GM12878 (cell line): ENCODE data around the gene SLC39A11. TPM values are rescaled to one million over a fixed set of nuclear protein-coding genes. Genes with fewer than 3 reads are reported as not detected.

Source experiments
- ATAC-seq: fragments of 200-7000 bp; cut with Tn5 transposase; 3 replicates; pipeline ENCODE4 v1.9.1; 2020; ENCODE audit warnings: mild to moderate bottlenecking, moderate library complexity
- BruUV-seq: library from RNA; stranded (reverse); fragments of 400-500 nt; replicated peaks from 2 replicates; lab custom pipeline; 2021; lab: Mats Ljungman, UMichigan
- CTCF ChIA-PET: fragments of 300-600 bp; sonication (Branson Sonifier 250); formaldehyde crosslinking; extraction: SDS; loops from one replicate; lab custom pipeline; 2021; ENCODE audit warnings: inconsistent platforms; lab: Yijun Ruan, JAX
- POLR2A ChIA-PET: fragments of 350-600 bp; formaldehyde crosslinking; extraction: SDS; loops from one replicate; lab custom pipeline; 2021; ENCODE audit warnings: inconsistent platforms; lab: Charles Lee
- RAD21 ChIA-PET: fragments of 300-600 bp; sonication (Branson Sonifier 250); formaldehyde crosslinking; loops from one replicate; lab custom pipeline; 2023; ENCODE audit warnings: antibody characterized with exemption; ENCODE audit not compliant: unreplicated experiment; lab: Charles Lee
- SMC1A ChIA-PET: fragments of 300-600 bp; sonication (Branson Sonifier 250); formaldehyde crosslinking; loops from one replicate; lab custom pipeline; 2023; ENCODE audit not compliant: unreplicated experiment, uncharacterized antibody; lab: Charles Lee
- DNase-seq: peaks from one replicate; pipeline ENCODE4 v3.0.0-alpha.2; 2011; ENCODE audit warnings: low read depth, low spot score
- FAIRE-seq: peaks from 3 replicates; lab custom pipeline; 2011; peaks lifted over from hg19 to GRCh38; lab: Jason Lieb, UNC
- H2AFZ ChIP-seq: 2 replicates; pipeline ENCODE4 v1.6.0; 2011; ENCODE audit warnings: low read depth, low read length, control low read depth; ENCODE audit not compliant: control insufficient read depth
- H3K27ac ChIP-seq: 2 replicates; pipeline ENCODE4 v1.5.1; 2011; ENCODE audit warnings: control low read depth; ENCODE audit not compliant: control insufficient read depth, insufficient read depth
- H3K27me3 ChIP-seq, 2 experiments: replicated peaks in 1 of 2; 2 replicates each; pipeline versions ENCODE4 v1.6.0 to v1.6.1; 2011; ENCODE audit warnings: low read length in 1 of 2; ENCODE audit not compliant: control insufficient read depth in 2 of 2, insufficient read depth in 2 of 2
- H3K36me3 ChIP-seq, 2 experiments: 2 replicates each; pipeline ENCODE4 v1.5.1; 2011; ENCODE audit warnings: low read length in 1 of 2; ENCODE audit not compliant: control insufficient read depth in 2 of 2, insufficient read depth in 2 of 2
- H3K4me1 ChIP-seq: 2 replicates; pipeline ENCODE4 v1.6.1; 2011; ENCODE audit warnings: mild to moderate bottlenecking, low read length, moderate library complexity, mixed read lengths; ENCODE audit not compliant: control insufficient read depth, insufficient read depth
- H3K4me2 ChIP-seq: 2 replicates; pipeline ENCODE4 v1.6.0; 2011; ENCODE audit warnings: control low read depth; ENCODE audit not compliant: control insufficient read depth, insufficient read depth
- H3K4me3 ChIP-seq: fragments of 200-600 bp; sonication (generic); 2 replicates; pipeline ENCODE4 v1.5.1; 2016
- H3K79me2 ChIP-seq: 2 replicates; pipeline ENCODE4 v1.6.0; 2011; ENCODE audit warnings: low read length; ENCODE audit not compliant: control insufficient read depth, insufficient read depth
- H3K9ac ChIP-seq: 2 replicates; pipeline ENCODE4 v1.8.0; 2011; ENCODE audit warnings: low read length, control low read depth, mixed read lengths; ENCODE audit not compliant: control insufficient read depth, insufficient read depth
- H3K9me3 ChIP-seq: replicated peaks from 3 replicates; pipeline ENCODE4 v1.5.1; 2011; ENCODE audit warnings: mild to moderate bottlenecking, low read length; ENCODE audit not compliant: control insufficient read depth, insufficient read depth
- H4K20me1 ChIP-seq: 2 replicates; pipeline ENCODE4 v1.6.0; 2011; ENCODE audit not compliant: control insufficient read depth, insufficient read depth
- CHD2 ChIP-seq: IDR thresholded peaks from 2 replicates; pipeline ENCODE4 v1.6.1; 2011; ENCODE audit warnings: low read depth, low read length, improper control_type of control experiment, borderline replicate concordance
- DPF2 ChIP-seq: fragments of 450-650 bp; IDR thresholded peaks from 2 replicates; pipeline ENCODE4 v1.6.1; 2017; ENCODE audit warnings: mild to moderate bottlenecking
- EZH2 ChIP-seq: IDR thresholded peaks from 2 replicates; pipeline ENCODE4 v1.6.1; 2012; ENCODE audit warnings: low read depth, mild to moderate bottlenecking, control low read depth, inconsistent platforms, low read length, borderline replicate concordance; ENCODE audit not compliant: control insufficient read depth
- PAX5 ChIP-seq: IDR thresholded peaks from 2 replicates; pipeline ENCODE4 v1.6.1; 2011; ENCODE audit warnings: low read depth, low read length, borderline replicate concordance
- SIX5 ChIP-seq: IDR thresholded peaks from 2 replicates; pipeline ENCODE4 v1.6.1; 2011; ENCODE audit warnings: mild to moderate bottlenecking, low read depth, low read length, moderate library complexity; ENCODE audit not compliant: severe bottlenecking
- SMARCA5 ChIP-seq: fragments of 450-650 bp; IDR thresholded peaks from 2 replicates; pipeline ENCODE4 v1.6.1; 2017; ENCODE audit warnings: mild to moderate bottlenecking
- STAT1 ChIP-seq: fragments of 450-650 bp; conservative IDR thresholded peaks from 2 replicates; pipeline ENCODE4 v1.6.1; 2014; ENCODE audit warnings: antibody characterized with exemption, mild to moderate bottlenecking
- ZNF217 ChIP-seq: fragments of 450-650 bp; IDR thresholded peaks from 2 replicates; pipeline ENCODE4 v1.6.1; 2017; ENCODE audit warnings: antibody characterized with exemption, mild to moderate bottlenecking
- WGBS: methylation state at CpG from one replicate; pipeline ENCODE4 v1.1.6; 2016; ENCODE audit warnings: low lambda C conversion rate; ENCODE audit not compliant: insufficient replicate concordance, insufficient coverage; ENCODE audit errors: missing lambda C conversion rate; 5-methylcytosine and 5-hydroxymethylcytosine counted together
- in situ Hi-C: fragments of 300-500 bp; cut with MboI; formaldehyde crosslinking; loops from 9 replicates; pipeline ENCODE4 v1.14.3; 2018; ENCODE audit warnings: mixed read lengths
- intact Hi-C: fragments of 100-400 bp; cut with micrococcal nuclease; formaldehyde crosslinking; loops from one replicate; pipeline ENCODE4 v1.14.2; 2022; ENCODE audit not compliant: unreplicated experiment
- polyA plus RNA-seq, 11 experiments: library from polyadenylated mRNA; depleted of rRNA in 4 of 11; unstranded in 6 of 11; stranded (reverse) in 5 of 11; fragments of >200 nt; fragmentation: Nextera tagmentation in 4 of 11; fragmentation: Illumina TruSeq in 1 of 11; extraction: Ambion mirVana in 4 of 11; extraction: Trizol in 1 of 11; gene quantifications; 1 replicate in 1 of 11; 2 replicates in 10 of 11; pipeline versions ENCODE4 v1.2.1 to v1.2.3, GENCODE V29; 2011 to 2016; ENCODE audit warnings: inconsistent platforms in 2 of 11, missing spikeins in 2 of 11, low read depth in 1 of 11
- total RNA-seq, 4 experiments: library from RNA; depleted of rRNA in 3 of 4; stranded (reverse); fragments of >200 nt in 3 of 4; fragmentation: Illumina TruSeq in 1 of 4; extraction: Trizol in 1 of 4; gene quantifications; 2 replicates each; pipeline versions ENCODE4 v1.2.1 to v1.2.3, GENCODE V29; 2013 to 2021
- TF ChIP-seq, protein P1 (sequence below): IDR thresholded peaks from 2 replicates; pipeline ENCODE4 v1.6.1; 2012; ENCODE audit warnings: mild to moderate bottlenecking, low read depth, low read length

Gene SLC39A11
- total and polyA plus RNA-seq, 10 of the 15 experiments (the other 5 are each of a cell fraction or from before 2014, with no cell fraction given) = 8.6 to 23.8 (median 14.0) TPM

DNA sequence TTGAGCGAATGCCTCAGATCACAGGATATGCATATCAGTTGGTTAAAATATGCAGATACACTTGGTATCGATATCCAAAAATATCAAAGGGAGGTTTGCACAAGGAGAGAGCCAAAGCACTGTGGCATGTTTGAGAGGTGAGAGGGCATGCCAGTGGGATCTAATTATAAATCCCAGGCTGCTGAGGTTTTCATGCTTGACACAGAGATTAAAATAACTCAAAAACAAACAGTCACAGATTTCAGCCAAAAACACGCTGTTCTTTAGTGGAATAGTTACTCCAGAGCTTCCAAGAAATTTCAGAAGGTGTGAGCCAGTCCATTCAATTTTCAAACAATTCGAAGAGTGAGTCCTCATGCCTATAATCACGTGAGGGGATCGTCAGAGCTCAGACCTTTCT lies 493.8 kb downstream of the SLC39A11 start:
- intact Hi-C loops (no loop called here), in situ Hi-C loops (no loop called here)
- Histone ChIP-seq H4K20me1 (no peaks in the 10 kb centered on the region), H3K27ac (no peak overlapping the region), H3K79me2 (no peaks in the 10 kb centered on the region), H3K9ac (no peak overlapping the region), H3K4me2 (no peak overlapping the region), H2AFZ (no peak overlapping the region), H3K4me3 (no peak overlapping the region), H3K27me3 (no peaks in the 10 kb centered on the region), H3K36me3 (no peaks in the 10 kb centered on the region), H3K4me1 (peaks cover 11% of the 10 kb centered on the region), H3K9me3 (no peaks in the 10 kb centered on the region; the same call in 2 of the 3 replicates)
- ChIA-PET CTCF (interaction anchor here (1.1 to 1.4 kb wide), 3 partner anchors 19 to 127 kb away, joined by 3 to 6 read pairs (median 4); no protein-coding TSS in a partner anchor), POLR2A (interaction anchor here (0.9 to 2.6 kb wide), 3 partner anchors 11 to 19 kb away, joined by 4 to 17 read pairs (median 6); no protein-coding TSS in a partner anchor), SMC1A (interaction anchor here (0.8 to 1.8 kb wide), 4 partner anchors 10 to 36 kb away, joined by 3 to 8 read pairs (median 4); no protein-coding TSS in a partner anchor), RAD21 (interaction anchor here (1.0 to 1.2 kb wide), 2 partner anchors 16 to 42 kb away, joined by 3 read pairs; no protein-coding TSS in a partner anchor)
- BruUV-seq = no TSS peak
- TF ChIP-seq STAT1 = no peak
- TF ChIP-seq CHD2 = no peak
- FAIRE-seq (no peak), ATAC-seq (no peak), DNase-seq (no peak)
- 57% methylated on average over 6 of the region's 6 CpGs for WGBS

DNA sequence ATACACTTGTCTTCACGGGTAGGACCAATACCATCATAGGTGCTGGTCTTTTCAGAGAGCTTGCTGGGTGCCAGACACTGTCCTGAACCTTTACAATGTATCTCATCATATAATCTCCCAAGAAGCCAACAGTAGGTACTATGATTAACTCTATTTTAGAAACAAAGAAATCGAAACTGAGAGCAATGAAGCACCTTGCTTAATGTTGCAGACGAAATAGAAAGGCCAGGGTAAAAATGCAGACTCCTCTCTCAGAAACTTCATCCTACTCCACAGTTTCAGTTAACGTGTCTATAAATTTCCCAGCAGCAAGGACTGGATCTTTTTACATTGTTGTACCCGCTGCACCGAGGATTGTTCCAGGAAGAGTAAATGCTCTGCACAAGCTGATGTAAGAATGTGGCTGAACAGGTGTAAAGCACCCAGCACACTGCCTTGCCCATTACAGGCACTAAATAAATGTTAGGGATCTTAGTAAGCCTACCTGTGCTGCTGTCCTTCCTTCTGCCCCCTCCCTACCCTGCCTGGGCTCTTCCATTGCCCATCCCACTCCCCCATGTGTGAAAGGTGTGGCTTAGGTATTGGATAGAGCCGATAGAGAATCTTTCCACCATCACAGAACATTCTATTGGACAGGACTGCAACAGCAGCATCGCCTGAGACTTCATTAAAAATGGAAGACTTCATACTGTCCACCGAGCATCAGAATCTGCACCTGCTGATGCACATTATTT lies 495.0 kb downstream of the SLC39A11 start:
- H3K4me3 ChIP-seq = no peak overlapping the region
- H3K9me3 ChIP-seq = no peaks in the 10 kb centered on the region; the same call in 1 of the 3 replicates
- H3K79me2 ChIP-seq = no peaks in the 10 kb centered on the region
- in situ Hi-C loops = no loop called here
- BruUV-seq = no TSS peak
- H3K27ac ChIP-seq = no peak overlapping the region
- ChIA-PET SMC1A (interaction anchor here (0.8 to 1.6 kb wide), 2 partner anchors 9 to 35 kb away, joined by 3 to 6 read pairs; no protein-coding TSS in a partner anchor), CTCF (interaction anchor here (0.7 kb wide), 1 partner anchor 128 kb away, joined by 4 read pairs; no protein-coding TSS in a partner anchor), POLR2A (interaction anchor here (1.0 to 2.6 kb wide), 3 partner anchors 9 to 20 kb away, joined by 4 to 17 read pairs (median 4); no protein-coding TSS in a partner anchor), RAD21 (no interaction called here)
- H3K4me1 ChIP-seq = 0 out of 2 replicates have a peak, but pooled peaks cover 5% of the 10 kb centered on the region
- intact Hi-C loops = no loop called here
- ATAC-seq (peak; percentile 52), DNase-seq (no peak), FAIRE-seq (no peak)
- no peaks in the 10 kb centered on the region for H3K27me3 ChIP-seq
- no peaks in the 10 kb centered on the region for H3K36me3 ChIP-seq
- no peaks in the 10 kb centered on the region for H4K20me1 ChIP-seq
- H2AFZ ChIP-seq = peak overlapping the region; percentile 57; the same call in 1 of the 2 replicates
- 37% methylated on average over 9 of the region's 9 CpGs for WGBS
- no peak overlapping the region for H3K9ac ChIP-seq
- H3K4me2 ChIP-seq = peak overlapping the region; percentile 64
- TF ChIP-seq ZNF217 = 0 out of 2 replicates have a peak, but pooled peaks have one; percentile 4
- TF ChIP-seq PAX5 = no peak
- TF ChIP-seq EZH2 = no peak
- TF ChIP-seq, protein P1, sequence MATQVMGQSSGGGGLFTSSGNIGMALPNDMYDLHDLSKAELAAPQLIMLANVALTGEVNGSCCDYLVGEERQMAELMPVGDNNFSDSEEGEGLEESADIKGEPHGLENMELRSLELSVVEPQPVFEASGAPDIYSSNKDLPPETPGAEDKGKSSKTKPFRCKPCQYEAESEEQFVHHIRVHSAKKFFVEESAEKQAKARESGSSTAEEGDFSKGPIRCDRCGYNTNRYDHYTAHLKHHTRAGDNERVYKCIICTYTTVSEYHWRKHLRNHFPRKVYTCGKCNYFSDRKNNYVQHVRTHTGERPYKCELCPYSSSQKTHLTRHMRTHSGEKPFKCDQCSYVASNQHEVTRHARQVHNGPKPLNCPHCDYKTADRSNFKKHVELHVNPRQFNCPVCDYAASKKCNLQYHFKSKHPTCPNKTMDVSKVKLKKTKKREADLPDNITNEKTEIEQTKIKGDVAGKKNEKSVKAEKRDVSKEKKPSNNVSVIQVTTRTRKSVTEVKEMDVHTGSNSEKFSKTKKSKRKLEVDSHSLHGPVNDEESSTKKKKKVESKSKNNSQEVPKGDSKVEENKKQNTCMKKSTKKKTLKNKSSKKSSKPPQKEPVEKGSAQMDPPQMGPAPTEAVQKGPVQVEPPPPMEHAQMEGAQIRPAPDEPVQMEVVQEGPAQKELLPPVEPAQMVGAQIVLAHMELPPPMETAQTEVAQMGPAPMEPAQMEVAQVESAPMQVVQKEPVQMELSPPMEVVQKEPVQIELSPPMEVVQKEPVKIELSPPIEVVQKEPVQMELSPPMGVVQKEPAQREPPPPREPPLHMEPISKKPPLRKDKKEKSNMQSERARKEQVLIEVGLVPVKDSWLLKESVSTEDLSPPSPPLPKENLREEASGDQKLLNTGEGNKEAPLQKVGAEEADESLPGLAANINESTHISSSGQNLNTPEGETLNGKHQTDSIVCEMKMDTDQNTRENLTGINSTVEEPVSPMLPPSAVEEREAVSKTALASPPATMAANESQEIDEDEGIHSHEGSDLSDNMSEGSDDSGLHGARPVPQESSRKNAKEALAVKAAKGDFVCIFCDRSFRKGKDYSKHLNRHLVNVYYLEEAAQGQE = no peak
- TF ChIP-seq SIX5 = no peak
- TF ChIP-seq DPF2 = 0 out of 2 replicates have a peak, but pooled peaks have one; percentile 29
- TF ChIP-seq SMARCA5 = no peak
